Ectodermal cell (in vitro differentiated cells): Measurements from ENCODE around the gene FBXO31.

Experiments used
- H3K27ac ChIP-seq: 2 replicates; pipeline ENCODE4 v1.7.0; 2013; ENCODE audit warnings: mild to moderate bottlenecking, low read depth, low read length; ENCODE audit not compliant: insufficient read depth, poor library complexity, severe bottlenecking
- H3K27me3 ChIP-seq: 2 replicates; pipeline ENCODE4 v1.7.0; 2013; ENCODE audit warnings: mild to moderate bottlenecking, low read length; ENCODE audit not compliant: insufficient read depth, control insufficient read depth, poor library complexity, severe bottlenecking
- H3K36me3 ChIP-seq: one replicate; pipeline ENCODE4 v1.7.0; 2013; ENCODE audit warnings: low read length; ENCODE audit not compliant: control insufficient read depth, insufficient read depth
- H3K4me1 ChIP-seq: one replicate; pipeline ENCODE4 v1.7.0; 2013; ENCODE audit warnings: low read length; ENCODE audit not compliant: control insufficient read depth, insufficient read depth
- H3K4me3 ChIP-seq: 2 replicates; pipeline ENCODE4 v1.7.0; 2013; ENCODE audit warnings: low read depth, low read length, control low read depth; ENCODE audit not compliant: insufficient read depth
- H3K9me3 ChIP-seq: 2 replicates; pipeline ENCODE4 v1.7.0; 2013; ENCODE audit warnings: mild to moderate bottlenecking, low read length, moderate library complexity; ENCODE audit not compliant: control insufficient read depth
- WGBS, 2 experiments: methylation state at CpG; one replicate each; pipeline ENCODE4 v1.1.7; 2013; ENCODE audit warnings: missing lambda C conversion rate in 2 of 2; 5-methylcytosine and 5-hydroxymethylcytosine counted together

FBXO31 gene

GRCh38 chr16:87279094-87279658 is 104.4 kb downstream of the FBXO31 start:
- no peak overlapping the region for H3K4me3 ChIP-seq
- no peaks in the 10 kb centered on the region for H3K36me3 ChIP-seq
- 84 to 88% methylated on average over 18 of the region's 18 CpGs for WGBS, 2 experiments
- H3K27ac ChIP-seq, result no peak overlapping the region
- H3K4me1 ChIP-seq, result peaks cover 14% of the 10 kb centered on the region
- no peaks in the 10 kb centered on the region for H3K27me3 ChIP-seq
- H3K9me3 ChIP-seq, result no peaks in the 10 kb centered on the region

GRCh38 chr16:87278191-87279093 is 105.1 kb downstream of the FBXO31 start:
- Histone ChIP-seq H3K9me3 (no peaks in the 10 kb centered on the region), H3K27ac (no peak overlapping the region), H3K27me3 (no peaks in the 10 kb centered on the region), H3K4me3 (no peak overlapping the region), H3K36me3 (no peaks in the 10 kb centered on the region), H3K4me1 (peaks cover 14% of the 10 kb centered on the region)
- WGBS, 2 experiments, result 57 to 58% methylated on average over 38 of the region's 38 CpGs
